Right atrium auricular region (tissue), 2 donors: ENCODE data around the gene AIF1L. TPM values are rescaled to one million over a fixed set of nuclear protein-coding genes. Genes with fewer than 3 reads are reported as not detected.

Source experiments
- DNase-seq: peaks from one replicate; pipeline ENCODE4 v3.0.0-alpha.2; 2019; ENCODE audit warnings: low spot score
- H3K27ac ChIP-seq, 2 donors: fragments of 200-600 bp; sonication (generic); 1 replicate in 1 of 2; 2 replicates in 1 of 2; pipeline ENCODE4 v1.5.1; 2016 to 2019
- H3K27me3 ChIP-seq, 2 donors: fragments of 200-600 bp; sonication (generic); one replicate each; pipeline versions ENCODE4 v1.5.1 to v1.6.0; 2017 to 2019
- H3K36me3 ChIP-seq: fragments of 200-600 bp; sonication (generic); one replicate; pipeline ENCODE4 v1.5.1; 2016
- H3K4me1 ChIP-seq, 2 donors: fragments of 200-600 bp; sonication (generic); one replicate each; pipeline versions ENCODE4 v1.5.1 to v1.6.0; 2017 to 2019
- H3K4me3 ChIP-seq, 2 donors: fragments of 200-600 bp; sonication (generic); 1 replicate in 1 of 2; 2 replicates in 1 of 2; pipeline ENCODE4 v1.5.1; 2017 to 2019; ENCODE audit warnings: mild to moderate bottlenecking in 1 of 2, moderate library complexity in 1 of 2
- H3K9me3 ChIP-seq, 2 donors: fragments of 200-600 bp; sonication (generic); one replicate each; pipeline ENCODE4 v1.5.1; 2019
- total RNA-seq, 2 donors: library from RNA; depleted of rRNA; stranded (reverse); fragments of >200 nt; gene quantifications; one replicate each; pipeline ENCODE4 v1.1.0, GENCODE V29; 2016
- TF ChIP-seq, protein P1 (sequence below), 2 donors: fragments of 200-600 bp; sonication (generic); IDR thresholded peaks; one replicate each; pipeline ENCODE4 v1.5.1; 2019; ENCODE audit warnings: antibody characterized with exemption in 2 of 2

The AIF1L gene
- total RNA-seq, 2 donors from 2014 or later = 15.4 to 27.3 TPM

DNA sequence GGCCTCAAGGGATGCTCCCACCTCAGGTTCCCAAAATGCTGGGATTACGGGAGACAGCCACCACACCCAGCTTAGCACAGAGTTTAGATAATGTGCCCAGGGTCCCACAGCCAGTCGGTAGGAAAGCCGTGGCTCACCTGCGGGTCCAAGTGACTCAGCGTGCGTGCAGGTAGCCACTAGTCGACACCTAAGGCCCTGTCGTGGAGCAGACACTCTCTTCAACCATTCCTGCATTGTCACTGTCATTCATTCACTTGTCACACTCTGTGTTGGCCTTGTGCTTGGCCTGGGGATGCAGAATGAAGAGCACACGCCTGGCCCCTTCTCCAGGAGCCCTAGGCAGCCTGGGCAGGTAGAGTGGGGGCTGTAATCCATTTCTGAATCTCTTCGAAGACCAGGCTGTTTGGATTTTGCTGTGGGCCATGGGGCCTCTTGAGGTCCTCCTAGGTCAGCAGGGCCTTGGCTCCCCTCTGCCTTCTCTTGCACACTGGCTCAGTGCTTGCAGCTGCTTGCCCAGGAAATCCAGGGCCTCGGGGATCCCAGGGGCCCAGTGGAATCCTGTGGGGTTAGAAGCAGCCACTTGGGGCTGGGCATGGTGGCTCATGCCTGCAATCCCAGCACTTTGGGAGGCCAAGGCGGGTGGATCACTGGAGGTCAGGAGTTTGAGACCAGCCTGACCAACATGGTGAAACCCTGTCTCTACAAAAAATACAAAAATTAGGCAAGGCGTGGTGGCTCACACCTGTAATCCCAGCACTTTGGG, 6.1 kb upstream of the AIF1L start:
- no peak for DNase-seq
- H3K4me1 ChIP-seq = peaks cover 0 to 3% of the 10 kb centered on the region in 2 donors
- no peaks in the 10 kb centered on the region for H3K27me3 ChIP-seq
- H3K36me3 ChIP-seq = no peaks in the 10 kb centered on the region
- TF ChIP-seq, protein P1, sequence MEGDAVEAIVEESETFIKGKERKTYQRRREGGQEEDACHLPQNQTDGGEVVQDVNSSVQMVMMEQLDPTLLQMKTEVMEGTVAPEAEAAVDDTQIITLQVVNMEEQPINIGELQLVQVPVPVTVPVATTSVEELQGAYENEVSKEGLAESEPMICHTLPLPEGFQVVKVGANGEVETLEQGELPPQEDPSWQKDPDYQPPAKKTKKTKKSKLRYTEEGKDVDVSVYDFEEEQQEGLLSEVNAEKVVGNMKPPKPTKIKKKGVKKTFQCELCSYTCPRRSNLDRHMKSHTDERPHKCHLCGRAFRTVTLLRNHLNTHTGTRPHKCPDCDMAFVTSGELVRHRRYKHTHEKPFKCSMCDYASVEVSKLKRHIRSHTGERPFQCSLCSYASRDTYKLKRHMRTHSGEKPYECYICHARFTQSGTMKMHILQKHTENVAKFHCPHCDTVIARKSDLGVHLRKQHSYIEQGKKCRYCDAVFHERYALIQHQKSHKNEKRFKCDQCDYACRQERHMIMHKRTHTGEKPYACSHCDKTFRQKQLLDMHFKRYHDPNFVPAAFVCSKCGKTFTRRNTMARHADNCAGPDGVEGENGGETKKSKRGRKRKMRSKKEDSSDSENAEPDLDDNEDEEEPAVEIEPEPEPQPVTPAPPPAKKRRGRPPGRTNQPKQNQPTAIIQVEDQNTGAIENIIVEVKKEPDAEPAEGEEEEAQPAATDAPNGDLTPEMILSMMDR (IDR thresholded peaks at IDR 0.05) = no peak
- no peak overlapping the region for H3K4me3 ChIP-seq
- H3K27ac ChIP-seq = no peak overlapping the region
- H3K9me3 ChIP-seq = no peaks in the 10 kb centered on the region

DNA sequence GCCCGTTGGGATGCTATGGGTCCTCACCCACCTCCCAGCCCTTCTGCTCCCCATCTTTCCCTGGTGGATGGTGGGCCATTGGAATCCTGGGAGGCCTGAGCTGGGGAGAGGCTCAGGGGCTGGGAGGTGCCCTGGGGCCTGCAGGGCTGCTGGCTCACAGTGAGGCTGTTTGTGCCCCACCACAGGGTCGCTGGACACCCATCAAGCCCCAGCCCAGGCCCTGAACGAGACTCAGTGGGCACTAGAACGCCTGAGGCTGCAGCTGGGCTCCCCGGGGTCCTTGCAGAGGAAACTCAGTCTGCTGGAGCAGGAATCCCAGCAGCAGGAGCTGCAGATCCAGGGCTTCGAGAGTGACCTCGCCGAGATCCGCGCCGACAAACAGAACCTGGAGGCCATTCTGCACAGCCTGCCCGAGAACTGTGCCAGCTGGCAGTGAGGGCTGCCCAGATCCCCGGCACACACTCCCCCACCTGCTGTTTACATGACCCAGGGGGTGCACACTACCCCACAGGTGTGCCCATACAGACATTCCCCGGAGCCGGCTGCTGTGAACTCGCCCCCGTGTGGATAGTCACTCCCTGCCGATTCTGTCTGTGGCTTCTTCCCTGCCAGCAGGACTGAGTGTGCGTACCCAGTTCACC, 4.9 kb upstream of the AIF1L start:
- Histone ChIP-seq H3K36me3 (no peaks in the 10 kb centered on the region), H3K27me3 (no peaks in the 10 kb centered on the region), H3K4me3 (no peak overlapping the region), H3K9me3 (no peaks in the 10 kb centered on the region), H3K4me1 (peaks cover 0 to 13% of the 10 kb centered on the region in 2 donors), H3K27ac (no peak overlapping the region)
- no peak for DNase-seq
- TF ChIP-seq, protein P1 (IDR thresholded peaks at IDR 0.05) = no peak

DNA sequence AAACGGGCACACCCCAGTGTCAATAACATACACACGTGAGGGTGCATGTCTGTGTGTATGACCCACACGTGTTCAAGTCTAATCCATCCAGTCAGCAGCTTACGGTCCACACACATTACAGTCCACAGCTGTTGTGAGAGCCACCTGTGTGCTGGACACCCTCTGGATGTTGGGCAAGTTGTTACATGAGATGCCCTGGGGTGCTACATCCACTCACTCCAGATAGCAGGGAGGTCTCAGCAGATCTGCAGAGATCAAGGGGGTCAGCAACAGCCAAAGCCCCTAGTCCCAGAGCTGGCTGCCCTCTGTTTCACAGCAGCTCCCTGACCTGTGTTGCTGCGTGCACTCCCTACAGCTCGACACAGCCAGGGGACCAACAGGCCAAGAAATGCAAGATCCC, 4.3 kb upstream of the AIF1L start:
- no peak overlapping the region for H3K27ac ChIP-seq
- H3K4me3 ChIP-seq = no peak overlapping the region
- TF ChIP-seq, protein P1 (IDR thresholded peaks at IDR 0.05) = no peak
- H3K27me3 ChIP-seq = no peaks in the 10 kb centered on the region
- peaks cover 0 to 19% of the 10 kb centered on the region in 2 donors for H3K4me1 ChIP-seq
- no peak for DNase-seq
- H3K9me3 ChIP-seq = no peaks in the 10 kb centered on the region
- H3K36me3 ChIP-seq = no peaks in the 10 kb centered on the region

DNA sequence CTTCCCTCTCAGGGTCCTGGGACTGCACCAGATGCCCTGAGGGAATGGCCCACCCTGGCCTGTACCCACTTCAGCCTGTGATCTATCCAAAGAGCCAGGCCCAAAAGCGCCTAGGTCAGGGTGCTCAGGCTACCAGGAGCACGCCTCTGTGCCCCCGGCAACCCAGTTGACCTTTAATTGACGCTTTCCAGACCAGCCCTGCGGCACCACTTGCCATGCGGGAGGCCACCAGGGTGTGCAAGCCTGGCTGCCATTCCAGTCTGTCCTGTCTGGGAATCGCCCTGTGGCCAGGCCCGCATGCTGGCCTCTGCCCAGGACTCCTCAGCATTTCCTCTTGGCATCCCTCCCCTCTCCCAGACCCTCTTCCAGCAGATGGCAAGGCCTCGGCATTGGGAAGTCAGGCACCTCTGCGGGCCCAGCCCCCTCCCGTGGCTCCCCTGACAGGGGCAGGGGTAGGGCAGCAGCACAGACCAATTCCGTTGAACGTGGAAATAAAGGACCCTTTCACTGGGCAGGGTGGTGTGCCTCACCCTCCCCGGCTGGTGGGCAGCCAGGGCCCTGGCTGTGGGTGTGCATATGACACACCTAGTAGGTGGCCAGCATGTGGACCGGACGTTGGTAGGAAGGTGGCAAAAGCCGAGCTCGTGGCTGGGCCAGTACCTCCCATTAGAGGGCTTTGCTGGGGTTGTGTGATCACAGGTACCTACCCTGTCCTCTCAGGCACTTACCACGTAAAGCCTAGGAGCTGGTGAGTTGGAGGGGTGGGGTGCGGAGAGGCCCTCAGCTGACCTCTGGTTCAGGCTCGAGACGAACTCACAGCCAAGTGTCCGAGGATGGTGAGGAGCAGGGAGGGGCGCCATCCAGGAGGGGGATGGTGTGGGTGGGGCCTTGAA, 3.5 kb upstream of the AIF1L start:
- DNase-seq = no peak
- no peak overlapping the region for H3K27ac ChIP-seq

DNA sequence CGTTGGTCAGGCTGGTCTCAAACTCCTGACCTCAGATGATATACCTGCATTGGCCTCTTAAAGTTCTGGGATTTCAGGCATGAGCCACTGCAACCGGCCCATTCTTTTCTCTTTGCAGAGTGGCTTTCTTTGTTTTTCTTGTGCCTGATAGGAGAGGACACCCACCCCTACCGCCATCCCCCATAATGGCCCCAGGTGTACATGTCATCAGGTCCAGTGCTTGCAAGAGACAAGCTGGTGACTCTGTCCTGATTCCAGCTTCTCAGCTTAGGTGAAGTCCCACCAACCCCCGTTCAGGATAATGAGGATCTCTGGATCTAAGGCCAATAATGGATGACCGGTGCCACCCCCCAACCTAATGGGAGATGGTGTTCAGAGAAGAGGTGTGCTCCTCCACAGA, 2.3 kb upstream of the AIF1L start:
- Histone ChIP-seq H3K4me1 (peaks cover 0 to 27% of the 10 kb centered on the region in 2 donors), H3K27me3 (no peaks in the 10 kb centered on the region), H3K36me3 (no peaks in the 10 kb centered on the region), H3K9me3 (no peaks in the 10 kb centered on the region), H3K27ac (no peak overlapping the region), H3K4me3 (no peak overlapping the region)
- no peak for DNase-seq
- TF ChIP-seq, protein P1 (IDR thresholded peaks at IDR 0.05) = no peak

More for the DNA sequence above, 3.5 kb upstream of the AIF1L start:
- Histone ChIP-seq H3K27me3 (no peaks in the 10 kb centered on the region), H3K9me3 (no peaks in the 10 kb centered on the region), H3K4me3 (no peak overlapping the region), H3K4me1 (peaks cover 0 to 21% of the 10 kb centered on the region in 2 donors), H3K36me3 (no peaks in the 10 kb centered on the region)
- TF ChIP-seq, protein P1 (IDR thresholded peaks at IDR 0.05) = no peak
